GM12892 (cell line): ENCODE measurements around the gene SLC24A5.

ENCODE experiments used
- POLR2A ChIP-seq: IDR thresholded peaks from 2 replicates; pipeline ENCODE4 v1.6.1; 2011; ENCODE audit warnings: low read depth, low read length, control low read depth
- POLR2AphosphoS5 ChIP-seq: IDR thresholded peaks from 2 replicates; pipeline ENCODE4 v1.6.1; 2011; ENCODE audit warnings: low read depth, low read length, control low read depth
- TAF1 ChIP-seq: IDR thresholded peaks from 2 replicates; pipeline ENCODE4 v1.6.1; 2011; ENCODE audit warnings: low read depth, mild to moderate bottlenecking, control low read depth, low read length, borderline replicate concordance

GRCh38 chr15:48076454-48076853 lies 44.3 kb upstream of the SLC24A5 start:
- TF ChIP-seq POLR2AphosphoS5 (no peak), POLR2A (no peak), TAF1 (no peak)
